HG03558 (cell line): ENCODE data around the gene HRH4.

Experiments used
- ATAC-seq: cut with Tn5 transposase; IDR thresholded peaks from one replicate; pipeline ENCODE4 v1.9.1; 2021; ENCODE audit warnings: moderate number of reproducible peaks; ENCODE audit not compliant: unreplicated experiment; ENCODE audit errors: extremely low read depth

Gene HRH4

DNA sequence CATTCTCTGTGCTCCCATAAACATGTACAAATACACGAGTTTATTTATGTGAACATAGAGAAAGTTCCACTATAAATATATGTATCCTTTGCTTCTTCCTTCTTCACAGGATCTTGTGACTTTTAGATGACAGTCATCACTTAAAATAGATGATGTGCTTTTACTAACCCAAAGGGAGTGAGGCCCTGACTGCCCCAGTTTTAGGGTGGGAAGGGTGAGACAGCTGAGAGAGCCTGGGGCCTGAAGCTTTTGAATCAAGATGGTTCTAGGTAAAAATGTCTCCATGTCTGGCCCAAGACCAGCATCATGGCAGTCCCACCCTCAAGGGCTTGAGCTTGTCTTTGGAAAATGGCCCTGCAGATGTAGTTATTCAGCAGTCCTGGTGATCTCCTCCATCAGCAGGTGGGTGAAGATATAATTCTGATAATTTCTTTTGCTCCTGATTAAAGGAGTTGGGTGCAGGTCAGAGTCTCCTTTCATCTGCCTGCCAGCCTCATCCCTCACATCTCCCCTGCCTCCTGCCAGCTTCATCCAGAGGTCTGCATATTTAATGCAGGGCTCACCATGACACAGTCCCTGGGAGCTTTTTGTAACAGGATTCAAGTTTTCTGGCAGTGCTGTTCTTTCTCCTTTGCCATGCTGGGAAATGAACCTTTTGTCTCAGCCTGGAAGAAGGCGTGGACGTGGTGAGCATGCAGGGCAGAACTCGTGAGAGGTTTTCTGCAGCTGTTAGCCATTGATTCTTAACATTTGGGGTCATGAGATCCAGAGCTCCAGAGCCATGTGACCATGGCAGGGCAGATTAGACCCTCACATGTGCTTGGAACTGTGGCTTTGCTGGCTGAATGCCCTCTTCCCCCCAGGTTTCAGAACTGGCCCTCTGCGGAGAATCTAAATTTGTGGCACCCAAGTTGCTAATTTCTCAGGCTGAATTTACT is 2.7 kb downstream of the HRH4 start:
- ATAC-seq, result no peak

DNA sequence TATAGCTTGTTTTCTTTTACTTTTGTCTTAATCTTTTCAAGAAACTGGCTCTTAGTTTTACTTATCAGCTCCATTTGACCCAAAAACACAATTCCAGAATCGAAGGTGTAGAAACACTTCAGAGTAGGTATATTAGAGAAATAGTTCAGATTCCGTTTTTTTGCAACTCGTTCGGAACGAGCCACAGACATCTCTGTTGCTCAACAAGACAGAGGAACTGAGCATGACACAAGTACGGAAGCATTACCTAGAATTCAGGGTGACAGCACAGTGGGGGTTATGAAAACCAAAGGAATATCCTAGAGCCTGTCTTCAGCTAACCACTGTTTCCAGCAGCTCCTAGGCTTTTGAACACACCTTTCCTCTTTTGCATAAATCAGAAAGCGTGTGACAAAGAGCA is 5.0 kb downstream of the HRH4 start:
- ATAC-seq, result no peak

DNA sequence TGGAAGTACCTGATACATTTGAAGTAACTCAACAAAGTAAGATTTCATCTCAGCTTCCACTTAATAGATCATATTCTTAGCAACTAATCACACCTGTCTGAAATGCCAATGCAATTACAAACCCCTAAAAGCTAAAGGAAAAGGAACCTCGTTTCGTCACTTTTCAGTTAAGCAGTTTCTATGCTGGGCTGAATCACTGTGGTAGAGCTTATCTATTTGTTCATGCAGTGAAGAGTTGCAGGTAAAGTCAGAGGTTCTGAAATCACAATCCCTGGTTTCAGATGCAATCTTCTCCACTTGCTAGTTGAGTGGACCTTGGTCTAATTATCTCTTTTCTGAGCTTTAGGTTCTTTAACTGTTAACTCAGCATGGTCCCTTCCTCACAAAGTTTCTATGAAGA is 6.3 kb downstream of the HRH4 start:
- no peak for ATAC-seq

DNA sequence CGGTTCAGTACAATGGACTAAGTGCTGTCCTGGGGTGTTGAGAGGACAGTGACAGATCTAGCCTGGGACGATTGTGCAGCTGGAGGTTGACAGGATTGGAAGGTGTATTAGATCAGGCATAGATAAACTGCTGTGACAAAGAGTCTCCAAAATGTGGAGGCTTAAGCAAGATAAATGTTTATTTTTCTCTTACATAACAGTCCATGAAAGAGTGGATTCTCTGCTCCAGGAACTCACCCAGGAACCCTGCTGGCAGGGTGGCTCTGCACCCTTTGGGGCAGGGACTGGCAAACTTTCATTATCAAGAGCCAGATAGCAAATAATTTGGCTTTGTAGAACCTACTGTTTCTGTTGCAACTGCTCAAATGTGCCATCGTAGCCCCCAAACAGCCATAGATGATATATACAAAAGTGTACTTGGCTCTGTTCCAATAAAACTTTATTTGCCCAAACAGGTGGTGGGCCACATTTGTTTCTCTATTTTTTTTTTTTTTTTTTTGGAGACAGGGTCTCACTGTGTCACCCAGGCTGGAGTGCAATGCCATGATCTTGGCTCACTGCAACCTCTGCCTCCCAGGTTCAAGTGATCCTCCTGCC is 9.7 kb downstream of the HRH4 start:
- no peak for ATAC-seq

DNA sequence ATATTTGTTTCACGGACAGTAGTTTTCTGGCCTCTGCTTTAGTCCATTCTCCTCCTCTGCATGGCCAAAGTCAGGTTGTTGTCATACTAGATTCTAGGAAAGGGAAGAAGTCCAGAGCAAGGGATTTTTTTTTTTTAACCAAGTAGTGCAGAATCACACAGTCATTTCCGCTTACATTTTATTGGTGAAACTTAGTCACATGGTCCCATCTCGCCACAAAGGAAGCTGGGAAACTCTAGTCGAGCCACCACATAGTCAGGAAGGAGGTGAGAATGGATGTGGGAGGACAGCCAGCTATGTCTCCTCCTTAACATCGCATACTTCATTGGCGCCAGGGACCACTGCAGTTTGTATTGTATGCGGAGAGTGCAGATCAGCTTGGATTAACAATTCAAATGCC is 10.4 kb downstream of the HRH4 start:
- ATAC-seq, result no peak

DNA sequence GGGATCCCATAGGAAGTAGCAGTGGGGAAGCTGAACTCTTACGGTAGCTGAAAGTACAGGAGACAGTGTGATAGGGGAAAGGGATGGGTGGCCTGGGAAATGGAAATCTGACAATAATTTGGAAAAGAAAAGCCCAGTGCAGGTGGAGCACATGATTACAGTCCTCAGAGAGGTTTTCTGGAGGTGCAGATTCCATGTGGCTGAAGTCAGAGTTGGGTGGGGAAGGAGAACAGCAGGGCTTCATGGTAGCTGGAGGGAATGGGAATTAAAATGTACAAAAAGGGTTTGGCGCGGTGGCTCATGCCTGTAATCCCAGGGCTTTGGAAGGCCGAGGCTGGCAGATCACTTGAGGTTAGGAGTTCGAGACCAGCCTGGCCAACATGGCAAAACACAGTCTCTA is 12.2 kb downstream of the HRH4 start:
- no peak for ATAC-seq

DNA sequence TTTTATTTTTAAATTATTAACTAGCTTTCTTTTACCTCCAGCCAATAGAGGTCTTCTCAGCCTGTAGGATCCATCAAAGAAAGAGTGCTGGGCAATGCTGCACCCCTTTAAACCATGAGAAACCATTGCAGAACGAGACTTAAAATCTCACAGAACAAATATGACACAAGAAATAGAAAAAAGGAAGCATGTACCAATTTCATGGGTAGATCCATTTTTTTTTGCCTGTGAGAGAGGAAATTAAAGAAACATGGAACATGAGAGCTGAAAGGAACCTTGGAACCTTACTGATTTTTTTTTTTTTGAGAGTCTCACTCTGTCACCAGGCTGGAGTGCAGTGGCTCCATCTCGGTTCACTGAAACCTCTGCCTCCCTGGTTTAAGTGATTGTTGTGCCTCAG is 14.0 kb downstream of the HRH4 start:
- ATAC-seq, result no peak

DNA sequence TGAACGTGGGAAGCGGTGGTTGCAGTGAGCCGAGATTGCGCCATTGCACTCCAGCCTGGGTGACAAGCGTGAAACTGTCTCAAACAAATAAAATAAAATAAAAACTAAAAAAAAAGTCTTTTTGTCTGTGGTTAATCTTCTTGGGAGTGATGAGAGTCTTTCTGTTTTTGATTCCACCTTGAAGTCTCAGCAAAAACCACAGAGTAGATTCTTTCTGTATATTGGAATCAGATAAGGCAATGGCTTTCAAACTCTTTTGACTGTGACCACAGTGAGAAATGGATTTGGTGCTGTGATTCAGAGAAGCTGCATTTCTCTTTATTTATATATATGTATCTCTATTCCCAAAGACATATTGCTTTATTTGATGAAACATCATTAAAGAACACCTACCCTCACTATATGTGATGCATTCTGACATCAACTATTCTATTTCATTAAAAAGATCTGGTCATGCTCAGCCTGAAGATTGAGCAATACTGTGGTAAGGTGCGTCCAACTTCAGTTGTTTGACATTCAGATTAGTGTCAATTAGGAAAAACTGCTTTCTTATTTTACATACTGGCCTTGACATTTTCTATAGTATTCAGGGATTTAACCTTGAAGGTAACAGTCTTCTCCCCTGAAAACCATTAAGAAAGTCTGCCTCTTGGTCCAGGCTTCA is 15.6 kb downstream of the HRH4 start:
- ATAC-seq, result no peak

DNA sequence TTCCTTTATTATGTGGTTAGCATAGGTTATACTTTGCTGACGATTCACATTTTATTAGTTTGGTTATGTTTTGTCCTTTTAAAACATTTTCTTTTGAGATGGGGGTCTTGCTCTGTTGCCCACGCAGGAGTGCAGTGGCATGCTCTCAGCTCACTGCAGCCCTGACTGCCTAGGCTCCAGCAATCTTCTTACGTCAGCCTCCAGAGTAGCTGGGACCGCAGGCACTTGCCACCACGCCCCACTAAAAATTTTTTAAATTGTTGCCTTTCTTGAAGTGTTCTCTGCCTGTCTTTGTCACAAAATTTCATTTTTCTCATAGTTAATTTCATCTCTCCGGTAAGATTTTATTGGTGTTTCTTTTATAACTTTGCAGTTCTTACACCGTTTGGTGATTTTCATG is 18.9 kb downstream of the HRH4 start:
- no peak for ATAC-seq

DNA sequence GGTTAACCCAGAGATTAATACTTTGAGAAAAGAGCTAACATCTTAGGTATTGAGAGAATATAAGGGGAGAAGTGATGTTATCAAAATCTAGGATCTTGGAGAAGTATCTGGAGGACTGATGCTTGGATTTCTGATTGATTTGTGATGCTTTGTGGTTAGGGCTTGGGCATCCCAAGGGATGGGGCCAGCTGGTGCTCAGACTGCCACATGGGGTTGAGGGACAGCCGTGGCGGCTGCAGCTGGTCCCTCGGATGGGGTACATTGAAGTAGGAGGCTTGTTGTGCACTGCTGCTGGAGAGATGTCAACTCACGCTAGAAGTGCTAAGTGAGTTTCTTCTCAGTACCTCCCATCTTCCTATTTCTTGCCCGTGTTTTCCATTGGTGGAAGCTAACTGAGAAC is 22.4 kb downstream of the HRH4 start:
- no peak for ATAC-seq

DNA sequence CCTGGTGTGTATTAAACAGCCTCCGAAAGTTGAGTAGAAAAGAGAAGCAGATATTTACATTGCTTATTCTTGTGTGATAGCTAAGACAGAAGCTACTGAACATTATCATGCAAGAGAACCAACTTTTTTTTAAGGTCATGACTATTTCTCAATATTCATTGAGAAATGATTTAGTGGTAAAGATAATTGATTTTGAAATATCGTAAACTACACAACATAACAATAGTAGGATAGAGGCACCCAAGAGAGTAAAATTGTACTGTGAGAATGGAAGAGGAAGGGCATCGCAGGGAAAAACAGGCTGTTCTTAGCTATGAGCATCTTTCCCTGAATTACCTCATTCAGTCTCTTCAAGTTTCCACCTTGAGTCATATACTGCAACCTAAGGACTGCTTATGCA is 25.2 kb downstream of the HRH4 start:
- ATAC-seq, result no peak

DNA sequence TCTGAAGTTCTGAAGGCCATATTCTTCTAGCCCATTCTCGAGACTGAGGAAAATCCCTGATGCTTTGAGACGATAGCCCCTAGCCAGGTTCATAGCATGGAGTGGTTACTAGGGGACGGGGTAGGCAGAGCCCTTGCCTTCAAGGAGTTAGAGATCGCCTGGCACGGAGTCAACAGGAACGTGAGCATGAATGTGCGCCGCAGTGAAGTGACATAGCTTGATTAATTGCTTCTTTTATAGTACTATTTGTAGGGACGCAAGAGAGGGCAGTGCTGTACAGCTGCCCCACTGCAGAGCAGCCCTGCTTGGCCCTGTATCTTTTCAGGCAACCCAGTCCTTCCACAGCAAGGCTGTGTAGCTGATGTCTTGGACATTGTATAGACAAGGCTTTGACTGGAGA is 26.2 kb downstream of the HRH4 start:
- ATAC-seq, result no peak

DNA sequence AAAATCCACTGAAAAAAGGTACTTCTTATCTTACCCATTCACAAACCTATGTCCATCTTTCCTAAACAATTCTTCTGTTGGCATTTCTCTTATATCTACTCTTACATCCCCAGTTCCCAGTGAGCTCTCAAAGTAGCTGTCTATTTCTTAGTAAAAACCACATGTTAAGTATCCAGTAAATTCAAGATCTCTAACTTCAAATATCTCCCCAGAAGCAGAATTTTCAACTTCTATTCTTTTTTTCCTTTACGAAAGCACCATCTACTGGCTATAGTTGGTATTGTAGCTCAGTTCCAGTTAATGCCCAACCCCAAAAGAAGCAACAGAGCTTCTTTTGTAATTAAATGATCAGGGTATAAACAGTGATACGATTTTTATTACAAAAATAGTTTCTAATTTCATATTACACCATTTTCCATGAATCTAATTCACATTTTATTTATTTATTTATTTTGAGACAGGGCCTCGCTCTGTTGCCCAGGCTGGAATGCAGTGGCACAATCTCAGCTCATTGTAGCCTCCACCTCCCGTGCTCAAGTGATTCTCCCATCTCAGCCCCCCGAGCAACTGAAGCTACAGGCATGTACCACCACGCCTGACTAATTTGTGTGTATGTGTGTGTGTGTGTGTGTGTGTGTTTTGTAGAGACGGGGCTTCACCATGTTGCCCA is 28.5 kb downstream of the HRH4 start:
- ATAC-seq, result no peak

DNA sequence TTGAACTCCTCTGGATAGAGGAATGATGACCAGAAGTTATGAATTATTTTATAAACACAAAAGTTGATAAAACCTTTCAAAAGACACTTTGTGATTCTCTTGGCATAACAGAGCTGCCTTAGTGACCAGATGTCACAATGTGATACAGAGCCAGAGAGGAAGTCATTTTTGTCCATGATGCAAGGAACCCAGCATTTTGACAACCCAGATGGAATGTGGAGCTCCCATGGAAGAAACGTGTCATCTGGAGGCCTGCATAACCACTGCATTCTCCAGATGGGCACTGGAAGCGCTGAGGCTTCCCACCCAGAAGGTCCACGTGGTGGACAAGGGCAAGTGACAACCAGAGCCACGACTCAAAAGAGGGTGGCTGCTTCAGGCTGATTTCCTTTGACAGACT is 30.1 kb downstream of the HRH4 start:
- no peak for ATAC-seq

DNA sequence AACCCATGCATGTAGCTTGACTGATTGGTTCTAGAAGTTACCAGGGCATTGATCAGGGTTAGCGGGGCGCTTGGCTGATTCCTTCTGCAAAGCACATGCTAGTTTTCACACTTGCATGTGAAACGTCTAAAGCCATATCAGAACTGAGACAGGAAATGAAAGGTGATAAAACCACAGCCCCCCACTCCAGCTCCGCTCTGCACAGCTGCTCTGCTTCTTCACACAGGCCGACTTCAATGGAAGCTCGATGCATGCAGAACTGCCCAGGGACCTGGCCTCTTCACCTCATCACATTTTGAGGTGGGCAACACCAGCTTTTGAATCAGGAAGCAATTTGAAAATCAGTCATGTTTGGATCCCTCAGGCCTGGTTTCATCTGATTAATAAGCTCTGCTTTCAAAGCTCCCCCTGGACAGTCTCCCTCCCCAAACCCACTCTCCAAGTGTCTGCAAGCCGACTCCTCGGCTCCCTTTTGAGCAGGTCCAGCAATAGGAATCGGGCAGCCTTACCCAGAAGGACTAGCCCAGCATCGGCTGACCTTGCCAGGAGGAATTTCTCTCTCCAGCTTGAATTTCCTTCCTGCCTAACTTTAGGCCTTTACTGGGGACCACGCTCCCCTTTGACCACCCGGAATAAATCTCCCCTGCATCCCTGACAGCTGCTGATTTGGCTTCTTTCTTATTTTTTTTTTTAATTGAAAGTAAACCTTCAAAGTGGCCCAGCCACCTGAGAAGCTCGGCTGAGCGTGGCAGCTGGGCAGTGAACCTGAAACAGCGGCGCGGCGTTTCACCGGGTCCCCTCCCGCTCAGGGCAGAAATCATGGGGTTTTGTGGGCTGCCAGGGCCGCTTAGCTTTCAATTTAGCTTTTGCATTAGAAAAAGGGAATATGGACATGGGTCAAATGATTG is 31.7 kb downstream of the HRH4 start:
- peak; percentile 76 for ATAC-seq

DNA sequence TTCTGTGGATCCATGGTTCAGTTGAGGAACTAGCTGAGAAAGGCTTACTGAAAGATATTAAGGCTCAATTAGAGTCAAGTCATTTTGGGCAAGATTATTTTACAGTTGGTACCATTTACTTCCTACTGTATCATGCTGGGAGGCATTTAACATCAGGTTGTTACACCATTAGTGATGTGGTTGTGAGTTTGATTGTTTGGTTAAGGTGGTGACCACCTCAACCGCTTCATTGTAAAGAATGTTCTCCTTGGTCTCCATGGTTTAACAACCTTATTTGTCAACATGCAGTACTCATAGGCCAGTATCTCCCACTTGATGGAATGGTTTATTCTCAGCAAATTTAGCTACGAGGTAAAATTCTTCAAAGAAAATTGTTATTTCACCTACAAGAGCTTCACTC is 34.1 kb downstream of the HRH4 start:
- ATAC-seq, result no peak

DNA sequence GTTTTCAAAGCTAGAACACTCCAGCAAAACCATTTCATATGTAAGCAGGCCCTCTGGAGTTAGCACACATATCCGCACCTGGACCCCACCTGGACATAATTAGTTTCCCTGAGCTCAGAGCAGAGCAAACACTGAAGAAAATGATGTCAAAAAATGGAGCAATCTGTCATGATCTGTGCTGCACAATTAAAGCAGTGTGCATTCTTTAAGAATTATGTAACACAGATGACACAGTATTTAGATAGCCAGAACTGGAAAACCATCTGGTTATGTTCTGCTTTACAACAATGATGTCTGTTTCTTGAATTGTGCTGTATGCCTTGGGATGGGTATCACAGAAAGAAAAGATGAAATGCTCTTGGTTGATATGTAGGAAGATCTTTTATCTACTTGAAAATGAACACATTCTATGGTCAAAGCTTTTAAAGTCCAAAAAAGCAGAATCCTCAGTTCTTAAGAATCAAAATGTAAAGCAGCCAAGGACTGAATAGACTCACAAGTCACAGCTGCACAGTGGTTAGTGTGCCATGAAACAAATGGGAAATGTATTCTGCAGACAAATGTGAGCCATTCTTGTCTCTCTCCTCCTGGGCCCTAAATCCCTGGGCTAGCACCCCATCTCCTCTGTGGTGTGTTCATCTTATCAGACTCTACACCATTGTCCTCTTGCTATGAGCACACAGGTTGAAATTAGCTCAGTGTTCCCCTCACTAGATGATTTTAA is 36.8 kb downstream of the HRH4 start:
- no peak for ATAC-seq

DNA sequence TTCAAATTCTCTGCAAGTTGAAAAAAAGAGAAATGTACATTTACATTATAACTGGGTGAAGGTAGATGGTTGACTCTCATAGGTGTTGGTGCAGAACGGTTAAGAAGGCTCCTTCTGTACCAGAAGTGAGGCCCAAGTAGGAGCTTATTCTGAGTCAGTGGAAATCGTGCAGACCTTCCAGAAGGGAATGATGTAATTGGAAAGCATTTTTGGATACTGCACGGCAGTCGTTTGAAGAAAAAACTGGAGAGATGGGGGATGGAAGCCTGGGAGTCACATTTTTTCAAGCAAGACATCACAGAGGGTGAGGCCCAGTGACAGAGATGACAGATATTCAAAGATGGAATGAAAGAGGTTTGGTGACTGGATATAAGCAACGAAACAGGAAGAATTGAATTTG is 39.4 kb downstream of the HRH4 start:
- no peak for ATAC-seq

DNA sequence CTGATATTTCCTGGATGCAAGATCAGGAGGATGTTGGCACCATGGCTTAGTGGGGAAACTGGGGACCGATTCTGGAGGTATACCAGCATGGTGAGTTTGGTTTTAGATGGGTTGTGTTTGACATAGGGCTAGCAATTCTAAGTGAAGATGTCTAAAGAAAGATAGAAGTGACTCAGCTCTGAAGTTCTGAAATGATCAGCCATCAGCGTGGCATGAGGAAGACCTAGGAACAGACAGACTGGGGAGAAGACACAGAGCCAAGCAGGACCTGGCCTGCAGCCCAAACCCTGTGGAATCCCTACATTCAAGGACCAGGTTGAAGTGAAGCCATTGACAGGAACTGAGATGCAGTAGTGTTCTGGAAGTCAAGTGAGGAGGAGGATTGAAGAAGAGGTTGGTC is 39.8 kb downstream of the HRH4 start:
- ATAC-seq, result no peak
